ENCODE measurements around the gene ETFB.

DNA sequence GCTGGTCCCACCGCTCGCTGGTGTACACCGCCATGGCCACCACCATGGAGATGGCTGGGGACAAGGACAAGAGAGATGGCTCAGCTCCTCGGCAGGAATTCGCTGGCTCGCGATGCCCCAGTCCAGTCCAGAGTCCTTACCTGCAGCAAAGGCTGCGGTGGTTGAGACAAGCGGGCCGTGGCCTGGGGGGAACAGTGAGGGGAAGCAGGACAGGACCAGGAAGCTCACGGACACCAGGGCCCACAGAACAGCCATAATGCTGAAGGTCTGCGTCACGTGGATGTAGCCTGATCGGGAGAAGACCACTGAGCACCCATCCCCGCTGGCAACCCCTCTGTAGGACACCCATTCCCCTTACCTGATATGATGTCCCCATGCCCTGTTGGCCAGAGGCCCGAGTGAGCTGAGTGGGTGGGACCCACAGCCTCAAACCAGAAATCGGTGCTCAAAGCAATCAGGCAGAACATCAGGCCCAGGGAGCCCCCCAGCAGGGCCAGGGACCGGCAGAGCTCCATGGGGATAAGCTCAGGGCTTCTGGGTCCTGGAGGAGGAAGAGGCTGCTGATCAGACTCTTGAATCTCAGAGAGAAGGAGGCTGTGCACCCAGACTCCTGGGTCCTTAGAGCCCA, 5.9 kb upstream of the ETFB start:
- TF ChIP-seq, protein P1, sequence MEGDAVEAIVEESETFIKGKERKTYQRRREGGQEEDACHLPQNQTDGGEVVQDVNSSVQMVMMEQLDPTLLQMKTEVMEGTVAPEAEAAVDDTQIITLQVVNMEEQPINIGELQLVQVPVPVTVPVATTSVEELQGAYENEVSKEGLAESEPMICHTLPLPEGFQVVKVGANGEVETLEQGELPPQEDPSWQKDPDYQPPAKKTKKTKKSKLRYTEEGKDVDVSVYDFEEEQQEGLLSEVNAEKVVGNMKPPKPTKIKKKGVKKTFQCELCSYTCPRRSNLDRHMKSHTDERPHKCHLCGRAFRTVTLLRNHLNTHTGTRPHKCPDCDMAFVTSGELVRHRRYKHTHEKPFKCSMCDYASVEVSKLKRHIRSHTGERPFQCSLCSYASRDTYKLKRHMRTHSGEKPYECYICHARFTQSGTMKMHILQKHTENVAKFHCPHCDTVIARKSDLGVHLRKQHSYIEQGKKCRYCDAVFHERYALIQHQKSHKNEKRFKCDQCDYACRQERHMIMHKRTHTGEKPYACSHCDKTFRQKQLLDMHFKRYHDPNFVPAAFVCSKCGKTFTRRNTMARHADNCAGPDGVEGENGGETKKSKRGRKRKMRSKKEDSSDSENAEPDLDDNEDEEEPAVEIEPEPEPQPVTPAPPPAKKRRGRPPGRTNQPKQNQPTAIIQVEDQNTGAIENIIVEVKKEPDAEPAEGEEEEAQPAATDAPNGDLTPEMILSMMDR (IDR thresholded peaks at IDR 0.05), result no peak
- no peak for TF ChIP-seq POLR2AphosphoS5 (IDR thresholded peaks at IDR 0.05)
- TF ChIP-seq POLR2A (IDR thresholded peaks at IDR 0.05), result no peak
- no peak for TF ChIP-seq EP300 (IDR thresholded peaks at IDR 0.05)
